ENCODE measurements around the gene PRG2. TPM values are rescaled to one million over a fixed set of nuclear protein-coding genes. Genes with fewer than 3 reads are reported as not detected.

Gene PRG2
- total RNA-seq, 6 donors from 2014 or later = 0.30 to 2.6 (median 1.6) TPM; not detected in 2

Other genes starting within 250 kb of the PRG2 start
- gene LRRC55, start 208.7 kb downstream of the PRG2 start, total RNA-seq = under 1 TPM in 2 of 6 donors, not detected in 4; 0.10 to 0.11 TPM
- 1 to 10 TPM in 5 of 6 donors, not detected in 1; 1.1 to 5.7 (median 1.9) TPM for gene APLNR, start 153.4 kb downstream of the PRG2 start, total RNA-seq
- 100 to 1,000 TPM; 120 to 322 (median 184) TPM for gene TNKS1BP1, start 65.7 kb downstream of the PRG2 start, total RNA-seq
- 10 to 100 TPM; 48.2 to 89.6 (median 65.5) TPM for gene SSRP1, start 54.8 kb downstream of the PRG2 start, total RNA-seq
- gene P2RX3, start 52.3 kb downstream of the PRG2 start, total RNA-seq = not detected
- gene PRG3, start 9.5 kb downstream of the PRG2 start, total RNA-seq = not detected
- 100 to 1,000 TPM in 4 of 6 donors, 10 to 100 TPM in 2; 61.6 to 177 (median 118) TPM for gene SLC43A3, start 36.5 kb upstream of the PRG2 start, total RNA-seq
- 1 to 10 TPM in 5 of 6 donors, not detected in 1; 1.1 to 4.1 (median 2.0) TPM for gene RTN4RL2, start 69.9 kb upstream of the PRG2 start, total RNA-seq
- gene SLC43A1, start 125.1 kb upstream of the PRG2 start, total RNA-seq = 10 to 100 TPM in 5 of 6 donors, 1 to 10 TPM in 1; 7.1 to 72.3 (median 13.9) TPM
- 10 to 100 TPM in 5 of 6 donors, 1 to 10 TPM in 1; 7.3 to 62.2 (median 26.8) TPM for gene TIMM10, start 140.1 kb upstream of the PRG2 start, total RNA-seq
- gene SMTNL1, start 146.9 kb upstream of the PRG2 start, total RNA-seq = not detected
- 100 to 1,000 TPM in 1 of 6 donors, 10 to 100 TPM in 5; 39.8 to 142 (median 80.9) TPM for gene UBE2L6, start 177.0 kb upstream of the PRG2 start, total RNA-seq
- 100 to 1,000 TPM; 306 to 573 (median 469) TPM for gene SERPING1, start 207.0 kb upstream of the PRG2 start, total RNA-seq

Measured in upper lobe of left lung (tissue), 6 donors.